Lung (tissue), 12 donors: ENCODE results near the gene MAMDC4. TPM values are rescaled to one million over a fixed set of nuclear protein-coding genes. Genes with fewer than 3 reads are reported as not detected.

ENCODE experiments used
- ATAC-seq: fragments of 200-7000 bp; cut with Tn5 transposase; one replicate; pipeline ENCODE4 v1.9.1; 2020; ENCODE audit warnings: moderate number of reproducible peaks; ENCODE audit not compliant: insufficient read depth, low FRiP score
- DNase-seq, 3 donors: peaks; one replicate each; pipeline ENCODE4 v3.0.0-alpha.2; 2013 to 2017
- H3K27ac ChIP-seq, 2 donors: one replicate each; pipeline ENCODE4 v1.5.1; 2013; ENCODE audit warnings: mild to moderate bottlenecking in 2 of 2, moderate library complexity in 2 of 2, control low read depth in 1 of 2, inconsistent platforms in 1 of 2, low read depth in 1 of 2, low read length in 1 of 2
- H3K27me3 ChIP-seq, 3 donors: one replicate each; pipeline ENCODE4 v1.5.1; 2013; ENCODE audit warnings: low read length in 2 of 3; ENCODE audit not compliant: control insufficient read depth in 3 of 3, insufficient read depth in 3 of 3
- H3K36me3 ChIP-seq, 4 donors: one replicate each; pipeline ENCODE4 v1.5.1; 2013; ENCODE audit warnings: low read length in 4 of 4, mild to moderate bottlenecking in 1 of 4, moderate library complexity in 1 of 4; ENCODE audit not compliant: control insufficient read depth in 4 of 4, insufficient read depth in 4 of 4
- H3K4me1 ChIP-seq, 5 donors: one replicate each; pipeline ENCODE4 v1.5.1; 2013; ENCODE audit warnings: low read length in 5 of 5, mild to moderate bottlenecking in 2 of 5, moderate library complexity in 1 of 5; ENCODE audit not compliant: control insufficient read depth in 5 of 5, insufficient read depth in 5 of 5
- H3K4me3 ChIP-seq: one replicate; pipeline ENCODE4 v1.5.1; 2013; ENCODE audit warnings: mild to moderate bottlenecking, control low read depth, moderate library complexity
- H3K9ac ChIP-seq, 2 donors: one replicate each; pipeline ENCODE4 v1.5.1; 2013; ENCODE audit warnings: low read length in 2 of 2, control low read depth in 1 of 2; ENCODE audit not compliant: insufficient read depth in 1 of 2
- H3K9me3 ChIP-seq, 4 donors: one replicate each; pipeline ENCODE4 v1.5.1; 2013; ENCODE audit warnings: low read length in 3 of 4, mild to moderate bottlenecking in 1 of 4, moderate library complexity in 1 of 4; ENCODE audit not compliant: control insufficient read depth in 4 of 4, insufficient read depth in 3 of 4
- CTCF ChIP-seq: IDR thresholded peaks from 2 replicates; pipeline ENCODE4 v1.5.1; 2012; ENCODE audit warnings: mild to moderate bottlenecking; ENCODE audit errors: control extremely low read depth, extremely low read depth
- WGBS, 2 donors: extraction: QIAGEN DNeasy Blood & Tissue Kit; methylation state at CpG; one replicate each; pipeline ENCODE4 v1.1.7; 2013; 5-methylcytosine and 5-hydroxymethylcytosine counted together
- polyA plus RNA-seq, 2 donors: library from polyadenylated mRNA; stranded (reverse); fragments of 200-250 nt; gene quantifications; one replicate each; pipeline ENCODE4 v1.2.1, GENCODE V29; 2013
- total RNA-seq, 2 donors: library from RNA; depleted of rRNA in 1 of 2; stranded (reverse); fragments of >200 nt in 1 of 2; gene quantifications; one replicate each; pipeline ENCODE4 v1.2.1, GENCODE V29; 2014 to 2021
- donor health status: control.
- donor health status: control.
- donor health status: Bipolar disorder and iron deficiency.
- donor health status: healthy.
- donor health status: DM: yes; HTN: yes; CAD: no.

MAMDC4 gene
- total and polyA plus RNA-seq, 4 donors, result 5.6 to 13.2 (median 7.1) TPM

DNA sequence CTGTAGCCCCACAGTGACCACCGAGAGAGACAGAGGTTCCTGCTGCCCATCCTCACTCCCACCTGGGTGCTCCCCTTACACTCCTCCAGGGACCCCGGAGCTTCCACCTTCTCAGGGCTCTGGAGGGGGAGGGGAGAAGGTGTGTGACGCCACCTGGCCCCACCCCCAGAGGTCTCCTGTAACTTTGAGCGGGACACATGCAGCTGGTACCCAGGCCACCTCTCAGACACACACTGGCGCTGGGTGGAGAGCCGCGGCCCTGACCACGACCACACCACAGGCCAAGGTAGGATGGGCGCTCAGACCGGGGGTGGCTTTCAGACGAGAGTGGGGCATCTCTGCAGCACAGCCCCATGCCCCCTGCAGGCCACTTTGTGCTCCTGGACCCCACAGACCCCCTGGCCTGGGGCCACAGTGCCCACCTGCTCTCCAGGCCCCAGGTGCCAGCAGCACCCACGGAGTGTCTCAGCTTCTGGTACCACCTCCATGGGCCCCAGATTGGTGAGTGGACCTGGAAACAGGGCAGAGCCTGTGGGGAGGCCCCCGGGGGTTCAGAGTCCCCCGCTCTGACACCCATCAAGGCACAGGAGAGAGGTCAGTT lies 4.5 kb downstream of the MAMDC4 start:
- peaks cover 0 to 22% (median 2%) of the 10 kb centered on the region in 4 donors for H3K36me3 ChIP-seq

DNA sequence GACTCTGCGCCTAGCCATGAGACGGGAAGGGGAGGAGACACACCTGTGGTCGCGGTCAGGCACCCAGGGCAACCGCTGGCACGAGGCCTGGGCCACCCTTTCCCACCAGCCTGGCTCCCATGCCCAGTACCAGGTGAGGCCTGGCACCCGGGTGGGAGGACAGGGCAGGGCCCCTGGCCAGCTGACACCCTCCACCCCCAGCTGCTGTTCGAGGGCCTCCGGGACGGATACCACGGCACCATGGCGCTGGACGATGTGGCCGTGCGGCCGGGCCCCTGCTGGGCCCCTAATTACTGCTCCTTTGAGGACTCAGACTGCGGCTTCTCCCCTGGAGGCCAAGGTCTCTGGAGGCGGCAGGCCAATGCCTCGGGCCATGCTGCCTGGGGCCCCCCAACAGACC lies 5.0 kb downstream of the MAMDC4 start:
- no peak for DNase-seq

More for the DNA sequence above, 4.5 kb downstream of the MAMDC4 start:
- Histone ChIP-seq H3K4me1 (peaks cover 0 to 7% (median 0%) of the 10 kb centered on the region in 5 donors), H3K9ac (no peak overlapping the region), H3K27ac (no peak overlapping the region), H3K9me3 (no peaks in the 10 kb centered on the region), H3K4me3 (no peak overlapping the region), H3K27me3 (no peaks in the 10 kb centered on the region)
- no peak for TF ChIP-seq CTCF
- DNase-seq (no peak), ATAC-seq (no peak)
- WGBS, 2 donors, result 78 to 81% methylated on average over 14 of the region's 14 CpGs

DNA sequence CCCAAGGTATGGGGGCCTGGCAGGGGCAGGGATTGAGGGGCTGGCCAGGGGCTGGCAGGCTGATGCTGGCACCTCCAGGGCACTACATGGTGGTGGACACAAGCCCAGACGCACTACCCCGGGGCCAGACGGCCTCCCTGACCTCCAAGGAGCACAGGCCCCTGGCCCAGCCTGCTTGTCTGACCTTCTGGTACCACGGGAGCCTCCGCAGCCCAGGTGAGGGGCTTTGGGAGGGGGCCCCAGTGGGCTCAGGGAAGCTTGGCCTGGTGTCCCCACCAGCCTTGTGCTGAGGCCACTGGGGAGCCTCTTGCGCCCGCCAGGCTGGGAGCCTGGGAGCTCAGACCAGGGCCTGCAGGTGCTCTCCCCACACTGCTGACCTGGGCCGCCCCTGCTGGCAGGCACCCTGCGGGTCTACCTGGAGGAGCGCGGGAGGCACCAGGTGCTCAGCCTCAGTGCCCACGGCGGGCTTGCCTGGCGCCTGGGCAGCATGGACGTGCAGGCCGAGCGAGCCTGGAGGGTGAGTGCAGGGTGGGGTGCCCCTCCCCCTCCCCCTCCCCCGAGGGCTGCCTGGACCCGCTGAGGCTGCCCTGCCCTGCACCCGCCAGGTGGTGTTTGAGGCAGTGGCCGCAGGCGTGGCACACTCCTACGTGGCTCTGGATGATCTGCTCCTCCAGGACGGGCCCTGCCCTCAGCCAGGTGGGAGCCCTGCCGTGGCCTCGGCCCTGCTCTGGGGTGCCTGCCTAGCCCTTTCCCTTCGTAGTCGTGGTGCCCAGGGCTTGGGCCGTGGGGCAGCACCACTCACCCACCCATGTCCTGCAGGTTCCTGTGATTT lies 5.7 kb downstream of the MAMDC4 start:
- Histone ChIP-seq H3K4me3 (no peak overlapping the region), H3K27me3 (no peaks in the 10 kb centered on the region), H3K9me3 (no peaks in the 10 kb centered on the region), H3K36me3 (peaks cover 0 to 34% (median 8%) of the 10 kb centered on the region in 4 donors), H3K4me1 (peaks cover 0 to 7% (median 0%) of the 10 kb centered on the region in 5 donors), H3K9ac (no peak overlapping the region), H3K27ac (no peak overlapping the region)
- 85 to 92% methylated on average over 25 to 29 of the region's 29 CpGs for WGBS, 2 donors
- ATAC-seq (no peak), DNase-seq (peak in 1 of 3 donors; percentile 12)
- TF ChIP-seq CTCF, result no peak

More for the DNA sequence above, 5.0 kb downstream of the MAMDC4 start:
- Histone ChIP-seq H3K4me1 (peaks cover 0 to 7% (median 0%) of the 10 kb centered on the region in 5 donors), H3K9ac (no peak overlapping the region), H3K9me3 (no peaks in the 10 kb centered on the region), H3K4me3 (no peak overlapping the region), H3K27me3 (no peaks in the 10 kb centered on the region), H3K27ac (no peak overlapping the region), H3K36me3 (peaks cover 0 to 28% (median 4%) of the 10 kb centered on the region in 4 donors)
- ATAC-seq, result no peak
- no peak for TF ChIP-seq CTCF
- WGBS, 2 donors, result 89 to 96% methylated on average over 19 of the region's 19 CpGs
